HUES64 (cell line): ENCODE results near the gene RAB44.
A peak's percentile ranks its signal among the peaks of the same experiment; 100 is the strongest.

Experiments used
- H3K27ac ChIP-seq: 2 replicates; pipeline ENCODE4 v1.7.0; 2013; ENCODE audit warnings: low read depth, low read length, inconsistent platforms
- H3K27me3 ChIP-seq: 2 replicates; pipeline ENCODE4 v1.6.1; 2013; ENCODE audit warnings: mild to moderate bottlenecking, low read length; ENCODE audit not compliant: insufficient read depth
- H3K36me3 ChIP-seq: 2 replicates; pipeline ENCODE4 v1.6.1; 2013; ENCODE audit warnings: mild to moderate bottlenecking, low read length; ENCODE audit not compliant: insufficient read depth
- H3K4me1 ChIP-seq: 2 replicates; pipeline ENCODE4 v1.6.1; 2013; ENCODE audit warnings: mild to moderate bottlenecking, low read length, moderate library complexity; ENCODE audit not compliant: insufficient read depth
- H3K4me3 ChIP-seq: 2 replicates; pipeline ENCODE4 v1.5.1; 2013; ENCODE audit warnings: mild to moderate bottlenecking, low read length, moderate library complexity
- H3K9ac ChIP-seq: 2 replicates; pipeline ENCODE4 v1.6.1; 2013; ENCODE audit warnings: mild to moderate bottlenecking, low read depth, low read length
- H3K9me3 ChIP-seq: 2 replicates; pipeline ENCODE4 v1.6.1; 2013; ENCODE audit warnings: low read depth, low read length; ENCODE audit not compliant: insufficient read depth
- WGBS: fragments of 150-250, 120-280 bp; methylation state at CpG from one replicate; pipeline ENCODE4 v1.1.7; 2013; ENCODE audit warnings: missing lambda C conversion rate; 5-methylcytosine and 5-hydroxymethylcytosine counted together

RAB44 gene

DNA sequence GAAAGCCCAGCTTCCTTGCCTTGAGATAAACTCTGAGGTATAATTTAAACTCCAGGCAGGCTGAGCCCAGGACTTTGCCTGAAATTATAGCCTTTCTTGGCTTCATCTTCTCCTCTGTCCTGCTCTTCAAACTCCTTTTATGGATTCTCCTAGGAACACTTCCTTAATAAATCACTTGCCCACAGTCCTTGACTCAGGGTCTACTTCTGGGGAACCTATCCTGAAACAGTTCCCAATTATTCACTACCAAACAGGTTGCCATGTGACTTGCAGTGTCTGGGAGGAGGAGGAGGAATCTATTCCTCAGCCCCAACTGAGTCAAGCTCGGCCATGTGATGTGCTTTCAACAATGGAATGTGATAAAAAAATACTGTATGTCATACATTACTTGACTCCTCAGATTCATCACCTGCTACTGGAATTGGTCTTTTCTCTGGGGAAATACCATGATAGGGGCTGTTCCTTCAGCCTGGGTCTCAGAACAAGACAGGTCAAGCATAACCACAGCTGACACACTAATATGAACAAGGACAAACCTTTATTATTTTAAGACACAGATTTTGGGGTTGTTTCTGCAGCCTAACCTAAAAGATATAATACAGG is 39.6 kb upstream of the RAB44 start:
- no peak overlapping the region for H3K27ac ChIP-seq
- no CpG with 5 or more reads among the region's 1 CpG for WGBS
- H3K9ac ChIP-seq: no peak overlapping the region
- H3K27me3 ChIP-seq: 0 out of 2 replicates have a peak, but pooled peaks cover 5% of the 10 kb centered on the region
- 0 out of 2 replicates have a peak, but pooled peaks cover 10% of the 10 kb centered on the region for H3K4me1 ChIP-seq
- H3K4me3 ChIP-seq: no peak overlapping the region
- no peaks in the 10 kb centered on the region for H3K9me3 ChIP-seq
- no peaks in the 10 kb centered on the region for H3K36me3 ChIP-seq

DNA sequence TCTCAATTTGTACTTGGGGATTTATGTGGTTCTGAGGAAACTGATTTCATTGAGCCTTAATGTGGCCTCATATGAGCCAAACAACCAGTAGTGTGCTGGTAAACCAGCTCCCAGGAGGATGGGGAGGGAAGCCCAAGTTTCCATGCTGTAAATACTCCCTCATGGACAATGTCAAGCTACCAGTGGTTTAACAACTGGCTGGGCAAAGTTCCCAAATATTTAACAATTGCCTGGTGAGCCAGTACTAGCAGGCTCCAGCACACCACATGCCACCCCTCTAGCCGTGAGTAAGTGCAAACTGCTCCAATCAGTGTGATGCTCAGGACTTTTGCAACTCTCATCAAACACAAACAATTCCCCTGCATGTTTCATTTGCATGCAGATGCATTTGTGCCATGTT is 38.4 kb upstream of the RAB44 start:
- Histone ChIP-seq H3K27ac (no peak overlapping the region), H3K9ac (no peak overlapping the region), H3K4me1 (0 out of 2 replicates have a peak, but pooled peaks cover 11% of the 10 kb centered on the region), H3K36me3 (no peaks in the 10 kb centered on the region), H3K27me3 (0 out of 2 replicates have a peak, but pooled peaks cover 5% of the 10 kb centered on the region), H3K9me3 (no peaks in the 10 kb centered on the region), H3K4me3 (no peak overlapping the region)
- 94% methylated on average over 1 of the region's 1 CpG for WGBS

DNA sequence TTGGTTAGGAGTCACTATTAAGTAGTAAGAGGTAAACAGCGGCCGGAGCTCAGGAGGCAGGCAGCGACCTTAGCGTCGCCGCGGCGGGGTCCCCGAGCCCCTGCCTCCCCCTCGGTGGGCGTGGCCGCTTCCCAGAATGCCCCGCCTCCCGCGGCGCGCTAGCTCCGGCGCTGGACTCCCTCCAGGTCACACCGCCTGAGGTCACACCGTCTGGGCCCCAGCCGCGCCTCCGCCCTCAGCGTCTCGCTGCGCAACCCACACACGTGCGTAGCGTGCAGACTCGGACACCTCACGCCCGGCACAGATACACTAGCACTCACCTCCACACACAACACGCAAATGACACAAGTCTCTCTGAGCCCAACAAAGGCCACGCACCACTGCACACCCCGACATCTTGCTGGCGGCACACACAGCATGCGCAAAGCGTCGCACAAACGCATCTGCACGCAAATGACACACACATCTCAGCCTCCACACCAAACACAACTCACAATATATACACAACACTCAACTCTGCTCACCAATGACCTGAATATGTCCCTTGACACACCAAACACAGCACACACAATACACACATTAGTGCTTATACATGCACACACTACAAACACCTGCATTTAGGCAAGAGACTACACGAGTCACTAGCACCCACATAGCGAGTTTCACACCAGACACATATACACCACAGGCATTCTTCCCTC is 36.7 kb upstream of the RAB44 start:
- 90% methylated on average over 44 of the region's 44 CpGs for WGBS
- H3K27me3 ChIP-seq: 0 out of 2 replicates have a peak, but pooled peaks cover 5% of the 10 kb centered on the region
- no peak overlapping the region for H3K27ac ChIP-seq
- H3K4me1 ChIP-seq: peaks cover 10% of the 10 kb centered on the region
- no peaks in the 10 kb centered on the region for H3K9me3 ChIP-seq
- no peaks in the 10 kb centered on the region for H3K36me3 ChIP-seq
- peak overlapping the region; percentile 32; the same call in 1 of the 2 replicates for H3K4me3 ChIP-seq
- H3K9ac ChIP-seq: no peak overlapping the region

DNA sequence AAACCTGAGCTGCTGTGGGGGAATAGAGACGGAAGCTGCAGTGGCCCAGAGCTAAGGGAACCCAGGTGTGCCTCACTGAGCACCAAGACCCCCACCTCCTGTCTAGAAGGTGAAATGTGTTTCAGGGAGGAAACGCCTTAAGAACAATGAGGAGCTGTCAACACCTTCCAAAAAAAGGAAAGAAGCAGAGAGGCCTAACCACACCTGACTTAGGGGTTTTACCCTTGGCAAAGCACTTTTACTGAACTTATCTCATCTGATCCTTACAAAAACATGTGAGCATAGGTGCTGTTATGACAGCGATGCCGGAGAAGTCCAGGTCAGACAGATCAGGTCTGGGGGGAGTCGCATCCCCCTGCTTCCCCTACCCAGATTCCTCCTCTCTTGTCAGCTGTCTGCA is 35.2 kb upstream of the RAB44 start:
- H3K27me3 ChIP-seq: 0 out of 2 replicates have a peak, but pooled peaks cover 5% of the 10 kb centered on the region
- no peak overlapping the region for H3K4me3 ChIP-seq
- H3K36me3 ChIP-seq: no peaks in the 10 kb centered on the region
- H3K4me1 ChIP-seq: peaks cover 20% of the 10 kb centered on the region
- 79% methylated on average over 5 of the region's 5 CpGs for WGBS
- H3K9me3 ChIP-seq: no peaks in the 10 kb centered on the region
- no peak overlapping the region for H3K27ac ChIP-seq
- H3K9ac ChIP-seq: no peak overlapping the region

DNA sequence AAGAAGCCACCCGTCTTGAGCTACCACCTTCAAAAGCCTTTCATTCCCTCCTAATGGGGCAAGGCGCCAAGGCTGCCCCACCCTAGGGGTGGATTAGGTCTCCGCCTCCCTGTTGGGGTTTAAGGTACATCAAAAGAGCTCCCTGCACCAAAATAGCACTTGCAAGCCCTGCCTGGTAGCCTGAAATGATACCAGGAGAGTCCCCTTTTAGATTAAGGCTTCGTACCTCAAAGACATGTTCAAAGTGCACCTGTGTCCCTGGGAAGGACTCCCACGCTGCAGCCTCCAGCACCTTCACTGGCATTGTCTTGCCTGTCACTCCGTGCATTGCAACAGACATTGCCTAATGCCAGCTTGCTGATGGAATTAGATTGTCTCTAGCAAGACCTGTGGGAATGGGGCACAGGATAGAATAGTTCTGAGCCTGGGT is 34.8 kb upstream of the RAB44 start:
- H3K27ac ChIP-seq: no peak overlapping the region
- H3K36me3 ChIP-seq: no peaks in the 10 kb centered on the region
- 63% methylated on average over 6 of the region's 6 CpGs for WGBS
- no peaks in the 10 kb centered on the region for H3K9me3 ChIP-seq
- H3K9ac ChIP-seq: no peak overlapping the region
- no peak overlapping the region for H3K4me3 ChIP-seq
- H3K27me3 ChIP-seq: 0 out of 2 replicates have a peak, but pooled peaks cover 5% of the 10 kb centered on the region
- peaks cover 24% of the 10 kb centered on the region for H3K4me1 ChIP-seq

DNA sequence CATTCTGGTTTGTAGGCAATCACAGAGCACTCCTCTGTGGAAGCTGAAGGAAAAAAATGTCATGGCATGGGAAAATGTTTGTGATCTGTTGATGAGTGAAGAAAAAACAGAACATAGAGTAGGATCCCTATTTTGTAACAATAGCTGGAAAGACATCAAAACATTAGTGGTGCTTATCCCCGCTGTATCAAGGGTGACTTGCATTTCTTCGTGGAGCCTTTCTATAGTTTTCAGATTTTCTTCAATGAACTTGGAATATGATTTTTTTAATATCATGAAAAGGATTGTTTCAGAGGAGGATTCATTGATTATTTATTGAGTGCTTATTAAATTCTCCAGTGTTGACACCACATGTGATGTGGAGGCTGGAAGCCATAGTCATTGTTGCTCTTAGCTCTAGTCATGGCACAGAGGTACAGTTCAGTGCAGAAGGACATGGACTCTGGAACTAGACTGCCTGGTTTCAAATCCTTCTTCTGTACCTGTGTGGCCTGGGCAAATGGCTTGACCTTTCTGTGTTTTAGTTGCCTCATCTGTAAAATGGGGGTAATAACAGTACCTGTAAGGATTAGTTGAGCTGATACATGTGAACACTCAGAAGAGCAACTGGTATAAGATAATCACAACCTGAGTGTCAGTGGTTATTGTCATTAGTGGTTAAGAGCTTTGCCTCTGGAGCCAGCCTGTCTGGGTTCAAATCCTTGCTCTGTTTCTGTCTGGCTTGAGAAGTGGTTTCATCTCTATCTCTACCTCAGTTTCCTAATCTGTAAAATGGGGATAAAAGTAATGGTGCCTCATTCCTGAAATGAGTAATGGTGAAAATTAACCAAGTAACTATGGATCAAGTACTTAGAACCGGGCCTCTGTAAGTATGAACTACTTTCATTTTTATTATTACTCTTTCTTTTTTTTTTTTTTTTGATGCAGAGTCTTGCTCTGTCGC is 33.9 kb upstream of the RAB44 start:
- H3K36me3 ChIP-seq: no peaks in the 10 kb centered on the region
- H3K9me3 ChIP-seq: no peaks in the 10 kb centered on the region
- H3K9ac ChIP-seq: no peak overlapping the region
- H3K4me3 ChIP-seq: no peak overlapping the region
- H3K27ac ChIP-seq: no peak overlapping the region
- H3K4me1 ChIP-seq: peaks cover 28% of the 10 kb centered on the region
- whole genome bisulfite sequencing: 87% methylated on average over 3 of the region's 4 CpGs
- H3K27me3 ChIP-seq: 0 out of 2 replicates have a peak, but pooled peaks cover 5% of the 10 kb centered on the region

DNA sequence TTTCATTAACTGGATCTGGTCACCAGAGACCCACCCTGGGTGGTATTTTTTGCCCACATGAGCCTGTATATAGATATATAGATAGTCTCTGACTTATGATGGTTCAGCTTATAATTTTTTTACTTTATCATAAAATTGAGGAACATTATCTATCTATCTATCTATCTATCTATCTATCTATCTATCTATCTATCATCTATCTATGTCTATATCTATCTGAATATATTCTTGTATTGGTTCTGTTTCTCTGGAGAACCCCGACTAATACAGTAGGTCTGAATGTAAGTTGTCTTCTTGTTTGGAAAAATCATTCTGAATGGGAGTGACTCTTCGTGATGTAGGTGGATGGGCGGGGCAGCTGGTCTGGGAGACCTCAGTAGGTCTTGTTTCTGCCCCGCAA is 32.4 kb upstream of the RAB44 start:
- no peak overlapping the region for H3K27ac ChIP-seq
- WGBS: 94% methylated on average over 4 of the region's 4 CpGs
- no peaks in the 10 kb centered on the region for H3K9me3 ChIP-seq
- no peak overlapping the region for H3K9ac ChIP-seq
- H3K36me3 ChIP-seq: no peaks in the 10 kb centered on the region
- peaks cover 35% of the 10 kb centered on the region for H3K4me1 ChIP-seq
- no peak overlapping the region for H3K4me3 ChIP-seq
- 0 out of 2 replicates have a peak, but pooled peaks cover 5% of the 10 kb centered on the region for H3K27me3 ChIP-seq

DNA sequence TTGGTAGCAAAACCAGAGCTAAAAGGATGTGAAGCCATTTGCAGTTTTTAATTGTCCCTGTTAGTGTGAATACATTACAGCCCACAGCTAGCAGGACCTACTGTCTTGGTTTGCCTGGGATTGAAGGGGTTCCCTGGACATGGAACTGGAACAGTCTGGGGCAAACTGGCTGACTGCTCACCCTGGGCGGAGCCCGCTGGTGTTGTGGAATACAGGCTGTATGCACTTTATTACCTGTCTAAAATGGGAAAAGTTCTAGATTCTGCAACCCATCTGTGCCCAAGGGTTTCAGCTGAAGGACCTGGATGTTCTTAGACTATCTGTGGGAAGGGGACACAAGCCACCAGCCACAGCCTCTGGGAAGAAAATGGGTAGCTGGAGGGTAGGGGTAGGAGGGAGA is 31.3 kb upstream of the RAB44 start:
- Histone ChIP-seq H3K27ac (peak overlapping the region; percentile 85; the same call in 1 of the 2 replicates), H3K27me3 (0 out of 2 replicates have a peak, but pooled peaks cover under 1% of the 10 kb centered on the region), H3K4me1 (peaks cover 35% of the 10 kb centered on the region), H3K4me3 (no peak overlapping the region), H3K36me3 (no peaks in the 10 kb centered on the region), H3K9me3 (no peaks in the 10 kb centered on the region), H3K9ac (no peak overlapping the region)
- 93% methylated on average over 2 of the region's 2 CpGs for WGBS

DNA sequence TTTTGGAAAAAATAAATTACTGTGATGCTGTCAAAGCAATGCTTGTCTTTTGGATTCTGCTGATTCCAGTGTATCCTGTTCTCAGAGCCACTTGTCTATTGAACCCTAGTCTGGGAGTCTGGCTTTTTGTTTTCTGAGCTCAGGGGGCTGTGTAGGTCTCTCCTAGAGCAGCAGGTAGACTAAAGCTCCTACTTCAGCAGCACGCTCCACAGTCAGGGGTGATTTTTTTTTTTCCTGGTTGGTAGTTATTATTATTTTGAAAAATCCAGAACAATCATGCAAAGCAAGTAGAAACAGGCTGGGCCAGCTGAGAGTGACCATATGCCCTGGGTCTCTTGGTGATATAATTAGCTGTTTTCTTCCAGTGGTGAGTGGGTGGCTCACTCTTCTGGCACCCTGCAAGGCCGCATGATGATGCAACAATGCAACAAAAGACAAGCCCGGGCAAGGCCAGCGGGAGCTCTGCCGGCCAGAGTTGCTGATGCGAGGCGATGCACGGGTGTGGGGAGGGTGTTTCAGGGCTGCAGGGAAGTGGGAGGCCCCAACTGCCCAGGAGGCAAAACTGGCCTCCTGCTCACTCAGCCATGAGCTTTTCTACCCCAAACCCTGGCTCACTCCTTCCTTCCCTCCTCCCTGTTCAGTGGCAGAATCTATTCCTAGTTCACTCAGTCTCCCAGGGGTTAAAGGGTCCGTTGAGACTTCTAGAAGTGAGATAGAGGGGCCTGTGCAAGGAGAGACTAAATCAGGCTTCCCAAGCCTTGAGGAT is 30.6 kb upstream of the RAB44 start:
- Histone ChIP-seq H3K9ac (peak overlapping the region; percentile 44), H3K9me3 (no peaks in the 10 kb centered on the region), H3K4me3 (peak overlapping the region; percentile 3; the same call in 1 of the 2 replicates), H3K27me3 (no peaks in the 10 kb centered on the region), H3K36me3 (no peaks in the 10 kb centered on the region), H3K27ac (peak overlapping the region; percentile 85; the same call in 1 of the 2 replicates), H3K4me1 (peaks cover 35% of the 10 kb centered on the region)
- WGBS: 9% methylated on average over 9 of the region's 9 CpGs

DNA sequence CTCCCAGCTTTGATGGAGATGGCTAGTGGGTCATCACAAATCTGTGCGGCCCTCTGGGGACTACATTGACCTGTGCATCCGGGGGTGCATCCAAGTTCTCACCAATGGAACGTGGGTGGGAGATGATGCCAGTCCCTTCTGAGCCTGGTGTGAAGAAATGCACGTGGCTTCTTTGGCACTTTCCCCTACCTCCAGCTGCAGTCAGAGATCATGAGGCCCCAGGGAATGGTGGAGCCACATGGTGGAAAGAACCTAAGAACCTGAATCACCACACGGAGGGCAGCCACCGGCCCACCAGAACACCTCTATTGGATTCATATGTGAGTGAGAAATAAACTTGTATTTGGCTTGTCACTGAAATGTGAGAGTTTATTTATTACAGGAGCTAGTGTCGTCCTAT is 29.0 kb upstream of the RAB44 start:
- Histone ChIP-seq H3K9me3 (no peaks in the 10 kb centered on the region), H3K27ac (no peak overlapping the region), H3K4me1 (peaks cover 31% of the 10 kb centered on the region), H3K9ac (no peak overlapping the region), H3K36me3 (no peaks in the 10 kb centered on the region), H3K4me3 (no peak overlapping the region), H3K27me3 (no peaks in the 10 kb centered on the region)
- WGBS: 96% methylated on average over 6 of the region's 7 CpGs
